GM23338 (cell line): ENCODE results near the gene PLCL1.

Experiments used
- EZH2 ChIP-seq: fragments of 200-600 bp; sonication (generic); IDR thresholded peaks from one replicate; pipeline ENCODE4 v1.8.0; 2017; ENCODE audit warnings: antibody characterized with exemption, mild to moderate bottlenecking, low read depth; ENCODE audit not compliant: unreplicated experiment
- TF ChIP-seq, protein P1 (sequence below), 2 experiments: fragments of 200-600 bp in 1 of 2; sonication (generic) in 1 of 2; conservative IDR thresholded peaks; 2 replicates each; pipeline versions ENCODE4 v1.5.1 to v1.6.1; 2016 to 2017; ENCODE audit warnings: antibody characterized with exemption in 2 of 2, low read depth in 2 of 2, mild to moderate bottlenecking in 2 of 2, moderate library complexity in 1 of 2

- TF ChIP-seq, protein P1, sequence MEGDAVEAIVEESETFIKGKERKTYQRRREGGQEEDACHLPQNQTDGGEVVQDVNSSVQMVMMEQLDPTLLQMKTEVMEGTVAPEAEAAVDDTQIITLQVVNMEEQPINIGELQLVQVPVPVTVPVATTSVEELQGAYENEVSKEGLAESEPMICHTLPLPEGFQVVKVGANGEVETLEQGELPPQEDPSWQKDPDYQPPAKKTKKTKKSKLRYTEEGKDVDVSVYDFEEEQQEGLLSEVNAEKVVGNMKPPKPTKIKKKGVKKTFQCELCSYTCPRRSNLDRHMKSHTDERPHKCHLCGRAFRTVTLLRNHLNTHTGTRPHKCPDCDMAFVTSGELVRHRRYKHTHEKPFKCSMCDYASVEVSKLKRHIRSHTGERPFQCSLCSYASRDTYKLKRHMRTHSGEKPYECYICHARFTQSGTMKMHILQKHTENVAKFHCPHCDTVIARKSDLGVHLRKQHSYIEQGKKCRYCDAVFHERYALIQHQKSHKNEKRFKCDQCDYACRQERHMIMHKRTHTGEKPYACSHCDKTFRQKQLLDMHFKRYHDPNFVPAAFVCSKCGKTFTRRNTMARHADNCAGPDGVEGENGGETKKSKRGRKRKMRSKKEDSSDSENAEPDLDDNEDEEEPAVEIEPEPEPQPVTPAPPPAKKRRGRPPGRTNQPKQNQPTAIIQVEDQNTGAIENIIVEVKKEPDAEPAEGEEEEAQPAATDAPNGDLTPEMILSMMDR (conservative IDR thresholded peaks at IDR 0.05; ENCODE audit: low read depth in 2 of 2), result no peak
- no peak for TF ChIP-seq EZH2
These were observed 292.6 kb downstream of the PLCL1 start for GRCh38 chr2:198096965-198097364.
